COR-L47 (cell line): ENCODE measurements around the gene CALM3.
A peak's percentile ranks its signal among the peaks of the same experiment; 100 is the strongest.

ENCODE experiments used
- DNase-seq: peaks from one replicate; lab custom pipeline; 2025; lab: John Stamatoyannopoulos, UW

CALM3 gene

GRCh38 chr19:46599716-46600373 lies 1.3 kb upstream of the CALM3 start:
- DNase-seq = no peak

- DNase-seq = peak; percentile 99
Observed at GRCh38 chr19:46600384-46601317, 479 bp upstream of the CALM3 start.

- no peak for DNase-seq
Observed at GRCh38 chr19:46602392-46603194, 1.5 kb downstream of the CALM3 start.

- DNase-seq = no peak
Observed at GRCh38 chr19:46603195-46603637, 2.1 kb downstream of the CALM3 start.

GRCh38 chr19:46603752-46604231 lies 2.7 kb downstream of the CALM3 start:
- DNase-seq = no peak

- DNase-seq = no peak
Observed at GRCh38 chr19:46604781-46605355, 3.7 kb downstream of the CALM3 start.

GRCh38 chr19:46605356-46605821 lies 4.3 kb downstream of the CALM3 start:
- no peak for DNase-seq

- DNase-seq = no peak
Observed at GRCh38 chr19:46606019-46606418, 4.9 kb downstream of the CALM3 start.

- DNase-seq = no peak
Observed at GRCh38 chr19:46606681-46607447, 5.7 kb downstream of the CALM3 start.

- DNase-seq = no peak
Observed at GRCh38 chr19:46607448-46607841, 6.3 kb downstream of the CALM3 start.

- DNase-seq = no peak
Observed at GRCh38 chr19:46608178-46608577, 7.0 kb downstream of the CALM3 start.

GRCh38 chr19:46608581-46609345 lies 7.6 kb downstream of the CALM3 start:
- DNase-seq = no peak

GRCh38 chr19:46609511-46610412 lies 8.6 kb downstream of the CALM3 start:
- no peak for DNase-seq

GRCh38 chr19:46610413-46610775 lies 9.3 kb downstream of the CALM3 start:
- no peak for DNase-seq

- DNase-seq = no peak
Observed at GRCh38 chr19:46610851-46611770, 10.0 kb downstream of the CALM3 start.

GRCh38 chr19:46611776-46612175 lies 10.6 kb downstream of the CALM3 start:
- no peak for DNase-seq

GRCh38 chr19:46613525-46613924 lies 12.4 kb downstream of the CALM3 start:
- no peak for DNase-seq

GRCh38 chr19:46614114-46614722 lies 13.1 kb downstream of the CALM3 start:
- peak; percentile 74 for DNase-seq
